ENCODE data around the gene MED26. TPM values are rescaled to one million over a fixed set of nuclear protein-coding genes. Genes with fewer than 3 reads are reported as not detected.

Gene MED26
- total RNA-seq, 1 experiment from 2014 or later: 11.4 TPM

DNA sequence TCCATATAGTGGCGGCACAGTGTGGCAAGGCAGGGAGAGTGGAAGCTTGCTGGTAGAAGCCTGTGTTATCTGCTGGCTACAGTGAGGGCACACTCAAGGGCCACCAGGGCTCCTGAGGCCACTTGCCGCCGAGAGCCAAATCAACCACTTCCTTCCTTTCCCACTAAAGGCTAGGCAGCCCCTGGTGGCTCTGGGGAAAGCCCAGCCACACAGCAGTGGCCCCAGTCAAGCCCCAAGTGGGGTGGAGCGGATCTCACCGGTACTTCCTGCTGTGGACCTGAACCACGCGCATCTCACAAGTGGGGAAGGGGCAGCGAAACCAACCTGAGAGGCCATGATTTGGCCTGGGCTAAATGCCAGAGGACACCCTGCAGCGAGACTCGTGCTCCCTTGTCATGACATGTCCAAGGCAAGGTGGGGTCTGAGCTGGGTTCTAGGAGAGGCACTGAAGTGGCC is 33.8 kb downstream of the MED26 start:
- Histone ChIP-seq H4K91ac (ENCODE audit: insufficient read length, low read depth, low read length) (no peak overlapping the region), H3K27me3 (ENCODE audit: insufficient read depth, low read length) (no peaks in the 10 kb centered on the region), H2AK5ac (ENCODE audit: insufficient read length, low read length) (no peak overlapping the region), H3K18ac (ENCODE audit: insufficient read length, low read depth, low read length) (no peak overlapping the region), H3K27ac (ENCODE audit: insufficient read length, low read depth, low read length) (no peak overlapping the region), H3K4me1 (ENCODE audit: insufficient read depth, low read length) (peaks cover 7% of the 10 kb centered on the region; the same call in 1 of the 2 replicates), H3T11ph (ENCODE audit: low read length) (no peak overlapping the region), H2BK120ac (ENCODE audit: low read depth, low read length, poor library complexity, severe bottlenecking) (no peak overlapping the region), H3K23me2 (ENCODE audit: insufficient read length, low read depth, low read length, poor library complexity, severe bottlenecking) (no peaks in the 10 kb centered on the region), H3K14ac (ENCODE audit: insufficient read depth, low read length) (peak overlapping the region; percentile 12; the same call in 1 of the 2 replicates), H4K5ac (ENCODE audit: insufficient read length, low read depth, low read length) (no peak overlapping the region), H3K4ac (ENCODE audit: low read depth, low read length) (no peak overlapping the region), H3K4me2 (ENCODE audit: insufficient read depth, insufficient read length, low read length) (no peak overlapping the region), H3K9ac (ENCODE audit: extremely low read depth, insufficient read length, low read length) (no peak overlapping the region), H2BK5ac (ENCODE audit: insufficient read length, low read length) (no peak overlapping the region), H4K20me1 (ENCODE audit: control insufficient read depth, insufficient read depth, insufficient read length) (peaks cover 4% of the 10 kb centered on the region), H2BK15ac (ENCODE audit: low read depth, low read length) (no peak overlapping the region), H2BK20ac (ENCODE audit: low read depth, low read length, poor library complexity, severe bottlenecking) (no peak overlapping the region), H3K23ac (ENCODE audit: insufficient read length, low read depth, low read length) (no peak overlapping the region), H2BK12ac (ENCODE audit: insufficient read length, low read depth, low read length) (no peak overlapping the region), H3K79me1 (ENCODE audit: insufficient read depth, low read depth, low read length, poor library complexity, severe bottlenecking) (peaks cover 12% of the 10 kb centered on the region), H4K8ac (replicated peaks; ENCODE audit: insufficient read length, low read depth, low read length) (no peak overlapping the region), H3K56ac (ENCODE audit: insufficient read length, low read depth, low read length) (no peak overlapping the region), H2AFZ (ENCODE audit: low read length) (no peak overlapping the region), H3K9me3 (ENCODE audit: control insufficient read depth, low read depth, low read length) (no peaks in the 10 kb centered on the region), H3K79me2 (ENCODE audit: insufficient read depth, low read length) (peaks cover 32% of the 10 kb centered on the region; the same call in 1 of the 2 replicates)
- peak overlapping the region in 2 of 3 experiments; percentile 49 to 72; a peak in 3 of 7 replicates for H3K27ac Mint-ChIP-seq
- no peaks in the 10 kb centered on the region for H3K9me3 Mint-ChIP-seq
- no peak for DNase-seq
- no peaks in the 10 kb centered on the region for H3K27me3 Mint-ChIP-seq (ENCODE audit: low read depth)
- TF ChIP-seq CTCF (conservative IDR thresholded peaks at IDR 0.05): no peak
- H3K36me3 Mint-ChIP-seq (ENCODE audit: insufficient read depth in 1 of 3, low read depth in 3 of 3): peaks cover 0 to 4% (median 0%) of the 10 kb centered on the region in 3 experiments; a peak in 2 of 7 replicates
- peaks cover 21 to 30% of the 10 kb centered on the region in 2 experiments for H3K4me1 Mint-ChIP-seq
- no CpG with 5 or more reads among the region's 10 CpGs for WGBS (ENCODE audit: extremely low coverage, insufficient read length, low lambda C conversion rate)
- no peak overlapping the region for H3K4me3 Mint-ChIP-seq
